ENCODE measurements around the gene CDK2AP2. TPM values are rescaled to one million over a fixed set of nuclear protein-coding genes. Genes with fewer than 3 reads are reported as not detected.
"Not testable (repeated sequence)": the region's sequence is repeated elsewhere in the genome, so short reads cannot be mapped to it uniquely, and the experiment has no call there.

The CDK2AP2 gene
- total RNA-seq, 6 donors from 2014 or later: 36.7 to 119 (median 89.0) TPM

GRCh38 chr11:67484847-67485311 is 23.1 kb downstream of the CDK2AP2 start:
- DNase-seq (no peak), ATAC-seq (ENCODE audit: low FRiP score in 2 of 2) (no peak)
- 68 to 77% methylated on average over 4 to 11 of the region's 11 CpGs for WGBS, 2 donors
- H3K36me3 ChIP-seq: peaks cover 5 to 30% (median 21%) of the 10 kb centered on the region in 4 donors
- H3K27me3 ChIP-seq: no peaks in the 10 kb centered on the region
- H3K9me3 ChIP-seq: no peaks in the 10 kb centered on the region
- TF ChIP-seq CTCF (IDR thresholded peaks at IDR 0.05): no peak
- TF ChIP-seq POLR2AphosphoS5 (IDR thresholded peaks at IDR 0.05): no peak
- no peak for TF ChIP-seq POLR2A (IDR thresholded peaks at IDR 0.05)
- TF ChIP-seq EP300 (IDR thresholded peaks at IDR 0.05): no peak
- H3K4me1 ChIP-seq: peaks cover 29 to 43% (median 33%) of the 10 kb centered on the region in 4 donors
- peak overlapping the region in 1 of 4 donors; percentile 1 for H3K4me3 ChIP-seq
- peak overlapping the region in 2 of 4 donors; percentile 63 to 95 for H3K27ac ChIP-seq

- Histone ChIP-seq H3K4me3 (peak overlapping the region in 3 of 4 donors; percentile 40 to 63 (median 59)), H3K27ac (peak overlapping the region; percentile 81 to 95 (median 92)), H3K36me3 (peaks cover 0 to 22% (median 14%) of the 10 kb centered on the region in 4 donors), H3K4me1 (peaks cover 29 to 43% (median 33%) of the 10 kb centered on the region in 4 donors), H3K9me3 (no peaks in the 10 kb centered on the region), H3K27me3 (no peaks in the 10 kb centered on the region)
- TF ChIP-seq POLR2AphosphoS5 (IDR thresholded peaks at IDR 0.05) (no peak), EP300 (IDR thresholded peaks at IDR 0.05) (no peak), POLR2A (IDR thresholded peaks at IDR 0.05) (no peak), CTCF (IDR thresholded peaks at IDR 0.05) (no peak)
- DNase-seq (no peak), ATAC-seq (ENCODE audit: low FRiP score in 2 of 2) (no peak)
- WGBS, 2 donors: 82 to 86% methylated on average over 16 of the region's 16 CpGs
These were observed 23.9 kb downstream of the CDK2AP2 start for GRCh38 chr11:67483831-67484665.

GRCh38 chr11:67482827-67483798 is 24.8 kb downstream of the CDK2AP2 start, which contains the start of gene AIP:
AIP (plus strand) TSS chr11:67483026; CDS start chr11:67483159, 133 bp downstream.
- WGBS, 2 donors: 11 to 16% methylated on average over 38 to 60 of the region's 60 CpGs
- H3K36me3 ChIP-seq: peaks cover 0 to 16% (median 10%) of the 10 kb centered on the region in 4 donors
- peak; percentile 96 to 97 for DNase-seq
- H3K27ac ChIP-seq: peak within 1 kb of the TSS; percentile 81 to 95 (median 92)
- ATAC-seq (ENCODE audit: low FRiP score in 2 of 2): peak; percentile 98 to 99
- no peaks in the 10 kb centered on the region for H3K27me3 ChIP-seq
- TF ChIP-seq POLR2A (IDR thresholded peaks at IDR 0.05) (peak in 3 of 4 donors; percentile 26 to 80 (median 42)), EP300 (IDR thresholded peaks at IDR 0.05) (no peak), CTCF (IDR thresholded peaks at IDR 0.05) (peak in 5 of 6 experiments; percentile 22 to 72 (median 65)), POLR2AphosphoS5 (IDR thresholded peaks at IDR 0.05) (peak; percentile 82 to 89)
- peak within 1 kb of the TSS; percentile 28 to 63 (median 50) for H3K4me3 ChIP-seq
- H3K4me1 ChIP-seq: peaks cover 29 to 43% (median 33%) of the 10 kb centered on the region in 4 donors
- no peaks in the 10 kb centered on the region for H3K9me3 ChIP-seq

- peaks cover 0 to 8% (median 2%) of the 10 kb centered on the region in 4 donors for H3K36me3 ChIP-seq
- H3K27ac ChIP-seq: peak overlapping the region; percentile 81 to 95 (median 92)
- H3K9me3 ChIP-seq: no peaks in the 10 kb centered on the region
- TF ChIP-seq CTCF (IDR thresholded peaks at IDR 0.05) (no peak), POLR2AphosphoS5 (IDR thresholded peaks at IDR 0.05) (no peak), EP300 (IDR thresholded peaks at IDR 0.05) (no peak), POLR2A (IDR thresholded peaks at IDR 0.05) (no peak)
- H3K4me1 ChIP-seq: peaks cover 31 to 43% (median 34%) of the 10 kb centered on the region in 4 donors
- DNase-seq (no peak), ATAC-seq (ENCODE audit: low FRiP score in 2 of 2) (peak; percentile 2 to 54)
- 38 to 46% methylated on average over 19 of the region's 19 CpGs for WGBS, 2 donors
- H3K4me3 ChIP-seq: peak overlapping the region; percentile 0 to 63 (median 50)
- no peaks in the 10 kb centered on the region for H3K27me3 ChIP-seq
These were observed 25.6 kb downstream of the CDK2AP2 start for GRCh38 chr11:67482275-67482826.

GRCh38 chr11:67477344-67478050 is 30.5 kb downstream of the CDK2AP2 start:
- H3K36me3 ChIP-seq; DNase-seq; ATAC-seq (ENCODE audit: low FRiP score in 2 of 2); H3K9me3 ChIP-seq; H3K4me3 ChIP-seq; H3K27me3 ChIP-seq; H3K27ac ChIP-seq; H3K4me1 ChIP-seq: not testable (repeated sequence)
- WGBS, 2 donors: 70 to 81% methylated on average over 15 of the region's 16 CpGs

GRCh38 chr11:67476692-67477091 is 31.3 kb downstream of the CDK2AP2 start:
- H3K4me1 ChIP-seq; H3K27ac ChIP-seq; H3K4me3 ChIP-seq; H3K27me3 ChIP-seq; ATAC-seq (ENCODE audit: low FRiP score in 2 of 2); DNase-seq; H3K9me3 ChIP-seq; H3K36me3 ChIP-seq: not testable (repeated sequence)
- 84 to 88% methylated on average over 10 of the region's 10 CpGs for WGBS, 2 donors

All from upper lobe of left lung (tissue), 6 donors.